CD4-positive, alpha-beta T cell treated with Interleukin-6 for 4 hours (primary cell): ENCODE measurements around the gene KCNG4.

Experiments used
- DNase-seq: peaks from one replicate; pipeline ENCODE4 v3.0.0-alpha.2; 2020; ENCODE audit warnings: mixed read lengths

KCNG4 gene

DNA sequence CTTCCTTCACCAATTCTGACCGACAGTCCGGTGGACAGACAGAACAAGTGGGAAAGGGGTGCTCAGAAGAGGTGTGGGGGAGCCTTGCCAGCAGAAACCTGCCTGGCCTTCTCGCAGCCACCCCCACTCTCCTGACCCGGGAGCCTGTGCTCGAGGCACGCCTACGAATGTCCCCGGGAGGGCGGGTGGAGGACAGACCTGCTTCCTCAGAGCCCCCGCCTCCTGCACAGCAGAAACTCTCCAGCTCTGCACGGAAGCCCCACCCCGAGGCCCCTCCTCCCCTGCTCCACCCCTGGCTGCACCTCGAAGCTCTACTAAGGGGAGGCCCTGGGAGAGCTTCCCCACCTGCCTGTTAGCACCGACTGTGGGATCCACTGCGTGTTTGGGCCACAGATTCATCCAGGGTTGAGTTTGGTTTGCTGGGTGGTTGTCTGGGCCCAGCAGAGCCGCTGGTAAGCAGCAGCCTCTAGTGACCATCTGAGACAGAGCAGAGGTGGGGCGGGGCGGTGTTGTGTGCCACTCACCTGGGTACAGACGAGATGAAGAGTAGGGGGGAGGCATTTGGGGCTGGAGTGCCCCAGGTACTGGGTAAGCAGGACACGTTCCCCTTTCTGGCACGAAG lies 59.2 kb downstream of the KCNG4 start:
- DNase-seq, result no peak

DNA sequence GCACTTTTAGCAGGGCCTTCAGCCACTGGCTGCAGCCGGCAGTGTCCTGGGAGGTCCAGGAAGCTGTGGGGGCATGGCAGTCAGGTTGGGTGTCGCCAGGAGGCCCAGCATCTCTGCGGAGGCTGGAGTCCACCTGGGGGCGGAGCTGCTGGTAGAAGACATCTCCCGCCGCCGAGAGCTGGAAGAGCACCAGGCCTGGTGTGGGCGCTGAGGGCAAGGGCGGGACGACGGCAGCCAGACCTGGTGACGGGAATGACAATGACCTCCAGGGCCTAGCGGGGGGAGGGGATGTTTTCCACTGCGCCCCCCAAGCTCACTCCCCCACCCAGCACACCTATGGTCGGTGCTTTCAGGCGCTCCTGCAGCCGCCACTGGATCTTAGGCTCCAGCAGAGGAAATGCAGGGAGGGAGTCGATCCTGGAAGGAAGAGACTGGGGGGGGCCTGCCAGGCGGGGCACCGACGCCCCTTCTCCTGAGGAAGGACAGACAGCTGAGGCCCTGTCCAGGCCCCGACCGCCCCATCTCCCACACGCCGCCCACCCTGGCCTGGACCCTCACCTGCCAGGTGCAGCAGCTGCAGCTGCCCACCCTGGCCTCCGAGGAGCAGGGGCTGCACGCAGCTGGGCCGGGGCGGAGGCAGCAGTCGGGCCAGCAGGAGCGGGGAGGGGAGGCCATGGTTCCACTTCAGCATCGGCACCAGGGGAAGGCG lies 60.0 kb downstream of the KCNG4 start:
- DNase-seq, result no peak

DNA sequence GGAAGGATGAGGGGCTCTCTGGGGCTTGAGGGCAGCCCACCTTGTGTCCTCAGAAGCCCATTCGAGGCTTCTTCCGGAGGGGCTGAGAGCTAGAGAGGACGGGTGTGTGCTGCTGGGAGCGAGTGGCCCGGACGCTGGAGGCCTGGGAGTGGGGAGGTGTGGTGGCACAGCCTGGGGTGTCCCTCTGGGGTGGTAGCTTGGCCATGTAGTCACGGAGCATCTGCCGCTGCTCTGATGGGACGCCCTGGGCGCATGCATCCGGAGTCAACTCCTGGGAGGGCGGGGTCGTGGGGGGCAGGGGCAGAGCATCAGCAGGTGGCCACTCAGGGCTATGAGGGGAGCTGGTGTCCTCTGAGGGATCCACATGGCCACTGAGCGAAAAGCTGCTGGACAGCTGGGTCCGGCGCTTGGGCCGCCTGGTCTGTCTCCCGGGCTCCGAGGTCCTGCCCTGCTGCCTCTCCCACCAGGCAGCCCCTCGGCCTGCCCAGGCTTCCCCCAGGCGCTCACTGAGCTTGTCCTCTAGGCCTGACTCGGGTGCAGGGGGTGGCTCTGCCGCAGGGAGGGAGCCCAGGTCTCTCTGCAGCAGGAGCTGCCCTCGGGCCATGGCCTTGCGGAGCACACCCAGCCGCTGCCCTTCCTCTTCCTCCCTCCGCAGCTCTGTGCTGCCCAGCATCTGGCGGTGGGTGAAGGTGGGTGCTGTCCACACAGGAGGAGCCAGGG lies 60.8 kb downstream of the KCNG4 start:
- DNase-seq, result no peak

DNA sequence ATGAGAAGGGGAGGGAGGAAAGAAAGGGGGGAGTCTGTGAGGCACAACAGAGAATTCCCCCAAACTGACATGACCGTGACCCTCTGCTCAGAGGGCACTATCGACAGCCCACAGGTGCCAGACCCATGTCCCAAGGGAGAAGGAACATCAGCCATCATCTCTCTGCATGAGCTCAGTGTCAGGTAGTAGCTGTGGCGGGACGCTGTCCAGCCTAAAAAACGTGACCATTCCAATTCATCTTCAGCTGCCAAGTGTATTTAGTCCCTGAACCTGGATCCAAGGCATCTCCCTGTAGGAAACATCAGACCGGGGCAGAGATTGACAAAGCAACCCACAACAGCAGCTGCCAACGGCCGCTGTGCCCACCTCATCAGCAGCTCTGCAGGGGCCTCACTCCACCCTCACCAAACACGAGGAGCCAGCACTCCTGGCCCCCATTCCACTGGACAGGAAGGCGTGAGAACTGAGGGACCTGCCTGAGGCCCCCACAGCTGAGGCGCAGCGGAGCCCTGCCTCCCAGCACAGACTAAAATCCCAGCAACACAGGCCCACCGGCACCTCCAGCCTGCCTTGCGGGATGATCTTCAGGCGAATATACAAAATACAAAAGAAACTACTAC lies 61.6 kb downstream of the KCNG4 start:
- no peak for DNase-seq

DNA sequence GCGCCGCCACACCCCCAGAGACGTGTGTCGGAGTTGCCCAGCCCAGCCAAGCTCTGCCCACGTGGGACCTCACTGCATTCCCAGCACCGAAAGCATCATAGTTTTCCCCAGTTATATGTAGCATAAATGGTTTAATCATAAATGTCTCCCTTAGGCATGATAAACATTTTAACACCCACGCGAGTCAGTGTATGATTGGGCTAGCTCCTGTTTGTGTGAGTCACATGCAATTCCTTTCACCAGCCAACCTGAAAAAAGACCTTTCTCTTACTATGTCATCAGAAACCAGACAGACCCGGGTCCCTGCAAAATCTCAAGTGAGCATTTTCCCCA lies 62.1 kb downstream of the KCNG4 start:
- DNase-seq, result no peak

DNA sequence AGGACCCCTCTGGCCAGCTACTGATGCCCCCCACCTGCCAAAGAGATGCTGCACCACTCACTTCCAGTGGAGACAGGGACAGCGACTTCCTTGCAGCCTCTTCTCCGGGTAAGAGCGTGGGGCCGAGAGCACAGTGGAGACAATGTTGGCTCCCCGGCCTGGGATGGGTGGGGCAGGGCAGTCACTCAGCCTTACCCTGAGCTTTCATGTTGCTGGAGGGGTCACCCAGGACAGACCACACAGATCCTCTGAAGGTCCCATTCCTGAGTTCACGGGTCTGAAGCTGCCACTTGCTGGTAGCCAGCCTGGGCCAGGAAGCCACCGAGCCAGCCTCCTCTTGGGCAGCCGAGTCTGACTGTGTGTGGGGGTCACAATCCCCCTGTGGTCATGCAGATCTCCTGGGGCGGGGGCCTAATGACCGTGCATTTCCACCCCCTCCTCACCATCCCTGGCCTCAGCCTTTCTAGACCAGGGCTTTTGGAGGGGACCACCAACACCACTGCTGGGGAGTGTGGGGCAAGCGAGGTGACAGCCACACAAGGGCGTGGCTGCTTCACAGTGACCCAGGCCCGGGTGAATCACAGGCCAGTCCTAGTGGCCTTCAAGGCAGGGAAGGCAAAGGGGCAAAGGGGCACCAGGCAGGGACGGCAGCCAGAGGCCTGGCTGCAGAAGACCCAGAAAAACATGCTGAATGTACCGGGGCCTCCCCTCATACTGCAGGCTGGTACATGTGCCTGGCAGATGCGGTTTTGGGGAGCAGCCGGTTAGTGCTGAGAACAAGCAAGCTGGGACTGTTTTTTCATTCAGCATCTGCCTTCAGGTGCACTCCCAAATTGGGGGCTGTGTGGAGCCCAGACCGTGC lies 63.4 kb downstream of the KCNG4 start:
- DNase-seq, result no peak

DNA sequence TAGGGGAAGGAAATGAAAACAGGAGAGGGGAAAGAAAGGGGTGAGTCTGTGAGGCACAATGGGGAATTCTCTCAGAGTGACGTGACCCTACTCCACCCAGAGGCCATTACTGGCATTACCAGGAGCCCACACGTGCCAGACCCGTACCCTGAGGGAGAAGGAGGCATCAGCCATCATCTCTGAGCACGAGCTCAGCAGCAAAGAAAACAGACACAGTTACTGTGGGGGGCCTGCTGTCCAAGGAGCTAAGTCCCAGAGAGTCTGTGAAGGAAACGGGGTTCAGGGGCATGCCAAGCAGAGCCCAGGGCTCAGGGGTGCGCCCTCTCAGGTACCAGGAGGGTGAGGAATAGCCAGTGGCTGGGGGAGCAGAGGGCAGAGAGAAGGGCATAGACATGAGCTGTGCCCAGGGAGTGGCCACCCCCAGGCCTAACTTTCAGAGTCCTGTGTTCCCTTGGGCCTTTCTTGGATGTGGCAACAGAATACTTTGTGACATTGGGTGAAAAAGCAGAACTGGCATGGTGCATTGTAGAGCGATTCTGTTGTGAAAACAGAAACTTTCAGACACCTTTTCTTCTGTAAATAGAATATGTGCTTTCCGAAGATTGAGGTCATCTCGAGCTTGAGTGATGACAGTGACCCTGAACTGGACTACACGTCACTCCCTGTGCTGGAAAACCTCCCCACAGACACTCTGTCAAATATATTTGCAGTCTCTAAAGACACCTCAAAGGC lies 64.3 kb downstream of the KCNG4 start:
- peak; percentile 58 for DNase-seq

DNA sequence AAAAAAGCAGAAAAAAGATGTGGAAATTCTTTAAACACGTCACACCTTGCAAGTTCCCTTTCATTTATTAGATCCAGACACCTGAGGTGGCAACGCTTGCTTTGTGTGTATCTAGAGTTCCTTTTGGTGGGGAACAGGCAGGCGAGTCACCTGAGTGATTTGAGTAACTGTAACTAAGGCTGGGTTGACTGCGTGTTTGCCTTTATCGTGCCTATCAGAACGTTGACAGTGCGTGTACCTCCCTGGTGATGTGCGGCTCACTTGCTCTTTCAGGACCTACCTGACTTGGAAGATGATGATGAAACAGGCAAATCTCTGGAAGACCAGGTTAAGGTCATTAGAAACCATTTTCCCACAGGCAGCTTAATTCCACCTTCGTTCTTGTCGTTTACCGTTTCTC lies 65.4 kb downstream of the KCNG4 start:
- no peak for DNase-seq

DNA sequence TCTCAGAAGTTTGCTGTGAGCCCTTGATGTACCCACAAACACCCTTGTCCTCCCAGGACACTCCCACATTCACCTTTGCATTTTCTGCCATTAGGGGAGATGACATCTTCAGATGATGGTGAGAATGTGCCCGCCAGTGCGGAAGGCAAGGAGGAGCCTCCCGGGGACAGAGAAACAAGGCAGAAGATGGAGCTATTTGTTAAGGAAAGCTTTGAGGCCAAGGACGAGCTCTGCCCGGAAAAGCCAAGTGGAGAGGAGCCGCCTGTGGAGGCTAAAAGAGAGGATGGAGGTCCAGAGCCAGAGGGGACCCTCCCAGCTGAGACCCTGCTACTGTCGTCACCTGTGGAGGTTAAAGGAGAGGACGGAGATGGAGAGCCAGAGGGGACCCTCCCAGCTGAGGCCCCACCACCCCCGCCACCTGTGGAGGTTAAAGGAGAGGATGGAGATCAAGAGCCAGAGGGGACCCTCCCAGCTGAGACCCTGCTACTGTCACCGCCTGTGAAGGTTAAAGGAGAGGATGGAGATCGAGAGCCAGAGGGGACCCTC lies 70.0 kb downstream of the KCNG4 start:
- DNase-seq, result no peak
